ENCODE measurements around the gene MPHOSPH8.

DNA sequence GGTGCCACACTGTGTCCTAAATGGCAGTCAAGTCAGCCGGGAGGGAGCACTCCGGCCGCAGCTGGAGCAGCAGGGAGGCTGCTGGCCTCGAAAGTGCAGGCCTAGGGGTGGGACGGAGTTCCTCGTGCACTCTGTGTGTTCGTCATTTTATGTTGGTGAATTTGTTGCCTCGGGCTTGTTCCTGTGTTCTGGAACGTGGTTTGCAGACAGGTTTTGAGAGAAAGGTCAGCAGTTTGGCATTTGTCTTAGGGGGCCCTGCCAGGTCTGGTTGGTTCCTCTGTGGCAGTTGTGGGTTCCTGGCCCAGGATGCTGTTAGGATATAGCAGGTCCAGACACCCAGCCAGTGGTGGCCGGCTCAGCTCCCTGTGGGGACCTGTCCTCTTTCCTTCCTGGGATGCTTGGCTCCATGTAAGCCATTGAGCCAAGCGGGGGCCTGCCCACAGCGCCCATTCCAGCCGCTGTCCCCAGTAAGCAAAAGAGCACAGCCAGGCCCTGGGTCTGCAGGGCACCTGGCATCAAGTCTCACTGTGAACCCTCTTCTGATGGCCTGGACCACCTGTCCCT, 30.0 kb downstream of the MPHOSPH8 start:
- TF ChIP-seq PAX5 (IDR thresholded peaks at IDR 0.05; ENCODE audit: insufficient read depth, low read length, severe bottlenecking) (no peak), TAF1 (IDR thresholded peaks at IDR 0.05; ENCODE audit: low read depth, low read length) (no peak), POLR2AphosphoS5 (IDR thresholded peaks at IDR 0.05; ENCODE audit: low read depth, low read length) (no peak)
